HL-60 (cell line): ENCODE measurements around the gene PARVB.
"Not testable (repeated sequence)": the region's sequence is repeated elsewhere in the genome, so short reads cannot be mapped to it uniquely, and the experiment has no call there.

Source experiments
- DNase-seq, 2 experiments: peaks; one replicate each; pipeline ENCODE4 v3.0.0-alpha.2; 2010 to 2020; ENCODE audit warnings: low read depth in 1 of 2, low spot score in 1 of 2
- H3K27ac ChIP-seq: fragments of 250-450 bp; sonication (Bioruptor Pico); replicated peaks from 2 replicates; pipeline ENCODE4 v1.5.1; 2020; ENCODE audit warnings: mild to moderate bottlenecking, moderate library complexity
- H3K27me3 ChIP-seq: fragments of 250-450 bp; sonication (Bioruptor Pico); 2 replicates; pipeline ENCODE4 v1.5.1; 2021; ENCODE audit warnings: mild to moderate bottlenecking, moderate library complexity; ENCODE audit not compliant: insufficient read depth, poor library complexity, severe bottlenecking
- H3K4me3 ChIP-seq: replicated peaks from 2 replicates; pipeline ENCODE4 v1.5.1; 2011; ENCODE audit warnings: mild to moderate bottlenecking, control low read depth, low read length; ENCODE audit not compliant: insufficient read depth
- GABPA ChIP-seq: IDR thresholded peaks from 2 replicates; pipeline ENCODE4 v1.6.1; 2012; ENCODE audit warnings: low read depth
- POLR2AphosphoS5 ChIP-seq: IDR thresholded peaks from 2 replicates; pipeline ENCODE4 v1.6.1; 2012; ENCODE audit warnings: low read depth
- SPI1 ChIP-seq: IDR thresholded peaks from 2 replicates; pipeline ENCODE4 v1.6.1; 2012; ENCODE audit warnings: low read depth, mild to moderate bottlenecking, borderline replicate concordance
- TF ChIP-seq, protein P1 (sequence below): IDR thresholded peaks from 2 replicates; pipeline ENCODE4 v1.6.1; 2012; ENCODE audit warnings: low read depth; ENCODE audit not compliant: insufficient replicate concordance
- TF ChIP-seq, protein P2 (sequence below): IDR thresholded peaks from one replicate; pipeline ENCODE4 v1.5.1; 2011; ENCODE audit warnings: low read length, control low read depth, inconsistent platforms; ENCODE audit not compliant: insufficient read depth

The PARVB gene

DNA sequence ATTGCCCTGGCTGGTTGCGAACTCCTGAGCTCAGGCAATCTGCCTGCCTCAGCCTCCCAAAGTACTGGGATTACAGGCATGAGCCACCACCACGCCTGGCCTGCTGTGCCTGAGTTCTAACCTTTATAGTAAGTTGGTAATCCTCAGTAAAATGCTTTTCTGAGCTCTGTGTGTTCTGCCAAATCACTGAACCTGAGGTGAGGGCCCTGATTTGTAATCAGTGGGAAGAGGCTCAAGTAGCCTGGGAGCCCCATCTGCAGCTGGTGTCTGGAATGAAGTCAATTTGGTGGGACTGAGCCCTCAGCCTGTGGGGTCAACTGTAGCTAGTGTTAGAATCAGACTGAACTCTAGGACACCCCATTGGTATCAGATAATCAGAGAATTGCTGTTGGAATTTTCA is 84.0 kb downstream of the PARVB start:
- TF ChIP-seq GABPA, result no peak
- TF ChIP-seq, protein P1, sequence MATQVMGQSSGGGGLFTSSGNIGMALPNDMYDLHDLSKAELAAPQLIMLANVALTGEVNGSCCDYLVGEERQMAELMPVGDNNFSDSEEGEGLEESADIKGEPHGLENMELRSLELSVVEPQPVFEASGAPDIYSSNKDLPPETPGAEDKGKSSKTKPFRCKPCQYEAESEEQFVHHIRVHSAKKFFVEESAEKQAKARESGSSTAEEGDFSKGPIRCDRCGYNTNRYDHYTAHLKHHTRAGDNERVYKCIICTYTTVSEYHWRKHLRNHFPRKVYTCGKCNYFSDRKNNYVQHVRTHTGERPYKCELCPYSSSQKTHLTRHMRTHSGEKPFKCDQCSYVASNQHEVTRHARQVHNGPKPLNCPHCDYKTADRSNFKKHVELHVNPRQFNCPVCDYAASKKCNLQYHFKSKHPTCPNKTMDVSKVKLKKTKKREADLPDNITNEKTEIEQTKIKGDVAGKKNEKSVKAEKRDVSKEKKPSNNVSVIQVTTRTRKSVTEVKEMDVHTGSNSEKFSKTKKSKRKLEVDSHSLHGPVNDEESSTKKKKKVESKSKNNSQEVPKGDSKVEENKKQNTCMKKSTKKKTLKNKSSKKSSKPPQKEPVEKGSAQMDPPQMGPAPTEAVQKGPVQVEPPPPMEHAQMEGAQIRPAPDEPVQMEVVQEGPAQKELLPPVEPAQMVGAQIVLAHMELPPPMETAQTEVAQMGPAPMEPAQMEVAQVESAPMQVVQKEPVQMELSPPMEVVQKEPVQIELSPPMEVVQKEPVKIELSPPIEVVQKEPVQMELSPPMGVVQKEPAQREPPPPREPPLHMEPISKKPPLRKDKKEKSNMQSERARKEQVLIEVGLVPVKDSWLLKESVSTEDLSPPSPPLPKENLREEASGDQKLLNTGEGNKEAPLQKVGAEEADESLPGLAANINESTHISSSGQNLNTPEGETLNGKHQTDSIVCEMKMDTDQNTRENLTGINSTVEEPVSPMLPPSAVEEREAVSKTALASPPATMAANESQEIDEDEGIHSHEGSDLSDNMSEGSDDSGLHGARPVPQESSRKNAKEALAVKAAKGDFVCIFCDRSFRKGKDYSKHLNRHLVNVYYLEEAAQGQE, result no peak
- TF ChIP-seq POLR2AphosphoS5, result no peak
- TF ChIP-seq, protein P2, sequence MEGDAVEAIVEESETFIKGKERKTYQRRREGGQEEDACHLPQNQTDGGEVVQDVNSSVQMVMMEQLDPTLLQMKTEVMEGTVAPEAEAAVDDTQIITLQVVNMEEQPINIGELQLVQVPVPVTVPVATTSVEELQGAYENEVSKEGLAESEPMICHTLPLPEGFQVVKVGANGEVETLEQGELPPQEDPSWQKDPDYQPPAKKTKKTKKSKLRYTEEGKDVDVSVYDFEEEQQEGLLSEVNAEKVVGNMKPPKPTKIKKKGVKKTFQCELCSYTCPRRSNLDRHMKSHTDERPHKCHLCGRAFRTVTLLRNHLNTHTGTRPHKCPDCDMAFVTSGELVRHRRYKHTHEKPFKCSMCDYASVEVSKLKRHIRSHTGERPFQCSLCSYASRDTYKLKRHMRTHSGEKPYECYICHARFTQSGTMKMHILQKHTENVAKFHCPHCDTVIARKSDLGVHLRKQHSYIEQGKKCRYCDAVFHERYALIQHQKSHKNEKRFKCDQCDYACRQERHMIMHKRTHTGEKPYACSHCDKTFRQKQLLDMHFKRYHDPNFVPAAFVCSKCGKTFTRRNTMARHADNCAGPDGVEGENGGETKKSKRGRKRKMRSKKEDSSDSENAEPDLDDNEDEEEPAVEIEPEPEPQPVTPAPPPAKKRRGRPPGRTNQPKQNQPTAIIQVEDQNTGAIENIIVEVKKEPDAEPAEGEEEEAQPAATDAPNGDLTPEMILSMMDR, result no peak
- TF ChIP-seq SPI1, result no peak
- Histone ChIP-seq H3K27ac (no peak overlapping the region), H3K4me3 (no peak overlapping the region), H3K27me3 (no peaks in the 10 kb centered on the region)
- no peak for DNase-seq

DNA sequence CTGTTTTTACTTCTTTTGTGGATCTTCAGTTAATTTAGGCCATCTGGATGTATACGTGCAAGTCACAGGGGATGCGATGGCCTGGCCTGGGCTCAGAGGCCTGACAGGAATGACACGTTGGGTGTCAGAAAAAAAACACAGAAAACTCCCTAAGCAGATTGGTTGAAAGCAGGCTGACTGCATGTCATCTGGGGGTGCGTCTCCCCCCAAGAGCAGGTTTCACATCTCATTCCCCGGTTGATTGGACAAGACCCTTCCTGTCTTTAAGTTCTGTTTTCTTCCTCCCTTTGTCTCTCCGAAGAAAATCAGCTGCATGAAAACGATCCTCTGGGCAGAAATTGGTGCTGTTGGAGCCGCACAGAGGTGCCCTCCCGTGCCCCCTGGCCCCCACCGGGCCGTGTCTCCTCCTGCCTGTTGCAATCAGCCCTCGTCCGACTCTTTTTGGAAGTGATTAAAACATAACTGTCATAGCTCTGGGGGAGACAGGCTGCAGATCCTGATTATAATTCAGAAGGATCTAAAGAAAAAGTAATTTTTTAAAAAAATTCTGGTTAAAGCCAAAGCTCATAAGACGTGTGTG is 84.8 kb downstream of the PARVB start:
- Histone ChIP-seq H3K4me3 (no peak overlapping the region), H3K27ac (no peak overlapping the region), H3K27me3 (no peaks in the 10 kb centered on the region)
- no peak for TF ChIP-seq POLR2AphosphoS5
- DNase-seq, result no peak

DNA sequence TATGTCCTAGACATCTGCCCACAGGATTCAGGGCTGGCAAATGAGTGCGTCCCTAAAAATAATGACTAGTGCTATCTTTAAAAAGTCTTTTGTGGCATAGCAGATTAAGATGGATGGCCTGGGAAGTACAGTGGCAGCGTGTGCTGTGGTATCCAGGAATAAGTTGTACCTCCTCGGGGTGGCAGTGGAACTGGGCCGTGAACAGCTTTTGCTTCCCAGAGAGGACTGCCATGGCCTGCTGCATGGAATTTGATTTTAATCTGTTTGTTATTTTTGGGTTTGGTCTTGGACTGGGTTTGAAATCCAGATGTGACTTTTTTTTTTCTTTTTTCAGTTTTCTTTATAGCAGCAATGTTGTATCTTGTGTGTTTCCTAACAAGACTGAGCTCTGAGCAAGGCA is 85.3 kb downstream of the PARVB start:
- H3K27ac ChIP-seq, result no peak overlapping the region
- no peak overlapping the region for H3K4me3 ChIP-seq
- DNase-seq, result no peak
- no peaks in the 10 kb centered on the region for H3K27me3 ChIP-seq
- no peak for TF ChIP-seq POLR2AphosphoS5
- TF ChIP-seq, protein P2, result no peak

DNA sequence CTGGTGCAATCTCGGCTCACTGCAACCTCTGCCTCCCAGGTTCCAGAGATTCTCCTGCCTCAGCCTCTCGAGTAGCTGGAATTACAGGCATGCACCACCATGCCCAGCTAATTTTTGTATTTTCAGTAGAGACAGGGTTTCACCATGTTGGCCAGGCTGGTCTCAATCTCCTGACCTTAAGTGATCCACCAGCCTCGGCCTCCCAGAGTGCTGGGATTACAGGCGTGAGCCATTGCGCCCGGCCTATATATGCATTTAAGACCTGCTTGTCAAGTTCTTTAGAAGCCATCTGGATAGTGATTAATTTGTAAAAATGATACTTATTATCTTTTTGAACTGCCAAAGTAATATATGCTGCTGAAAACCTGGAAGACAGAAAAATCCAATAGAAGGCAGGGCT is 86.6 kb downstream of the PARVB start:
- H3K27me3 ChIP-seq, H3K27ac ChIP-seq, H3K4me3 ChIP-seq, DNase-seq: not testable (repeated sequence)

DNA sequence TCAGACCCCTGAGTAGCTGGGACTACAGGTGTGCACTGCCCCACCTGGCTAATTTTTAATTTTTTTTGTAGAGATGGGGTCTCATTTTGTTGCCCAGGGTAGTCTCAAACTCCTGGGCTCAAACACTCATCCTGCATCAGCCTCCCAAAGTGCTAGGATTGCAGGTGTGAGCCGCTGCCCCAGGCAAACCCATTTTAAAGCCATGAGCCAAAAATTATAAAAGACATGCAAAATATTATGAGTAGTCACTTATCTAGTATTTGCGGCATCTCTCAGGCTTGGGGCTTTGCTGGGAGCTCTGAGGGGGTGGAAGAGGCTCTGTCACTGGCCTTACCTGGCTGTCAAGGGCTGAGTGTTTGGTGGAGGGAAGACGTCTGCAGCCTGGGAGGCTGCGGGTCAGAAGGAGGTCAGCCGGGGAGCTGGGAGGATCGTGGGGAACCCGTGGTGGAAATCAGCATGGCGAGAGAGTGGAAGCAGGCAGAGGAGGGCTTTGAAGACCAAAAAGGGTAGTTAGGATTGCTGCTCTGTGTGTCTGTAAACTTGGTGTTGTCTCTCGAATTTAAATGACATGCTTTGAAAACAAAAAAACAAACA is 87.6 kb downstream of the PARVB start:
- TF ChIP-seq SPI1 (no peak), POLR2AphosphoS5 (no peak), GABPA (no peak)
- TF ChIP-seq, protein P2, result no peak
- TF ChIP-seq, protein P1, result no peak
- Histone ChIP-seq H3K4me3 (no peak overlapping the region), H3K27ac (no peak overlapping the region), H3K27me3 (no peaks in the 10 kb centered on the region)
- DNase-seq, result no peak
